Cardiac fibroblast (primary cell): Measurements from ENCODE around the gene TUBGCP6.

Experiments
- DNase-seq, 2 donors: peaks; one replicate each; pipeline versions ENCODE4 v3.0.0 to v3.0.0-alpha.2; 2010; ENCODE audit warnings: low read depth in 2 of 2
- H3K4me3 ChIP-seq, 2 donors: replicated peaks in 1 of 2; 1 replicate in 1 of 2; 2 replicates in 1 of 2; pipeline ENCODE4 v1.5.1; 2011; ENCODE audit warnings: low read depth in 2 of 2, low read length in 2 of 2, mild to moderate bottlenecking in 2 of 2, moderate library complexity in 1 of 2
- CTCF ChIP-seq: IDR thresholded peaks from one replicate; pipeline ENCODE4 v1.5.1; 2011; ENCODE audit warnings: low read depth, mild to moderate bottlenecking, low read length, inconsistent platforms

TUBGCP6 gene

GRCh38 chr22:50258361-50259292, 13.8 kb upstream of the TUBGCP6 start:
- H3K4me3 ChIP-seq, result no peak overlapping the region
- no peak for TF ChIP-seq CTCF

GRCh38 chr22:50257451-50258360, 12.9 kb upstream of the TUBGCP6 start:
- DNase-seq, result no peak
- H3K4me3 ChIP-seq, result no peak overlapping the region
- TF ChIP-seq CTCF, result no peak

More at GRCh38 chr22:50258361-50259292, 13.8 kb upstream of the TUBGCP6 start:
- DNase-seq, result no peak

- no peak overlapping the region for H3K4me3 ChIP-seq
- no peak for TF ChIP-seq CTCF
These were observed 12.2 kb upstream of the TUBGCP6 start for GRCh38 chr22:50257041-50257440.

GRCh38 chr22:50256258-50256862, 11.5 kb upstream of the TUBGCP6 start:
- no peak for DNase-seq
- no peak overlapping the region for H3K4me3 ChIP-seq
- no peak for TF ChIP-seq CTCF

More at GRCh38 chr22:50257041-50257440, 12.2 kb upstream of the TUBGCP6 start:
- DNase-seq, result no peak

- no peak for TF ChIP-seq CTCF
- H3K4me3 ChIP-seq, result no peak overlapping the region
These were observed 10.8 kb upstream of the TUBGCP6 start for GRCh38 chr22:50255607-50256006.

GRCh38 chr22:50255099-50255498, 10.3 kb upstream of the TUBGCP6 start:
- no peak overlapping the region for H3K4me3 ChIP-seq
- no peak for DNase-seq
- TF ChIP-seq CTCF, result no peak

More at GRCh38 chr22:50255607-50256006, 10.8 kb upstream of the TUBGCP6 start:
- no peak for DNase-seq
